Esophagus squamous epithelium (tissue), 4 donors: ENCODE data around the gene NEMP1.

Experiments
- POLR2A ChIP-seq, 4 donors: fragments of 450-650 bp; IDR thresholded peaks; one replicate each; pipeline ENCODE4 v1.6.1; 2017; ENCODE audit warnings: antibody characterized with exemption in 4 of 4, mild to moderate bottlenecking in 4 of 4, moderate library complexity in 3 of 4
- TF ChIP-seq, protein P1 (sequence below), 6 experiments: fragments of 450-650 bp in 4 of 6; fragments of 200-600 bp in 2 of 6; sonication (generic) in 2 of 6; IDR thresholded peaks; one replicate each; pipeline ENCODE4 v1.5.1; 2016 to 2019; ENCODE audit warnings: antibody characterized with exemption in 6 of 6, mild to moderate bottlenecking in 4 of 6, moderate library complexity in 4 of 6

DNA sequence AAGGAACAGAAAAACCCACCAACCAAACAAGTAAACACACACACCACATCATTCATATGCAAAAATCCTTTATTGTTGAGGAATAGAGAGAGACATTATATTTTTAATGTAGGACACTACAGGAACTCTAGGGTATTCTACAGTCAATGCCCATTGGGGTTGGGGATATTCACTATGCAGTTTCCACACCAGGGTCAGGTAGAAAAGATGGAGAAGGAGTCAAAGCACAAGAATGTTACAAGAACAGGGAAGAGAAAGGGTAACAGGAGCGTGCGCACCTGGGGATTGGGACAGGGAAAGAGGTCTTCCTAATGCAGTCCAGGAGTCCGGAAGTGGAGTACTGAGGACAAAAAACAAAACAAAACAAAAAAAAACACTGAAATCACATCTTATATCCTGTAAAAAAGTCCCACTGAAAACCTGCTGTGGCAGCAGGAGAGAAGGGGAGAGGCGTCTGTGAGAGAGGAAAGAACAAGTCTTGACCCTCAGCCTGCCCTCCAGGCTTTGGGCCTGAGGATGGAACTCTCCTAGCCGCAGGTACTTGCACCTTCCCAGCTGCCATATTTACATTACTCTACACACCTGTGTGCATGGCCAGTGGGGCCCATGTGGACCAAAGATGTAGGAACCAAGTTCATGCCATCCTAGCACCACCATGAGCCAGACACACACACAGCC is 68.5 kb downstream of the NEMP1 start:
- TF ChIP-seq, protein P1, sequence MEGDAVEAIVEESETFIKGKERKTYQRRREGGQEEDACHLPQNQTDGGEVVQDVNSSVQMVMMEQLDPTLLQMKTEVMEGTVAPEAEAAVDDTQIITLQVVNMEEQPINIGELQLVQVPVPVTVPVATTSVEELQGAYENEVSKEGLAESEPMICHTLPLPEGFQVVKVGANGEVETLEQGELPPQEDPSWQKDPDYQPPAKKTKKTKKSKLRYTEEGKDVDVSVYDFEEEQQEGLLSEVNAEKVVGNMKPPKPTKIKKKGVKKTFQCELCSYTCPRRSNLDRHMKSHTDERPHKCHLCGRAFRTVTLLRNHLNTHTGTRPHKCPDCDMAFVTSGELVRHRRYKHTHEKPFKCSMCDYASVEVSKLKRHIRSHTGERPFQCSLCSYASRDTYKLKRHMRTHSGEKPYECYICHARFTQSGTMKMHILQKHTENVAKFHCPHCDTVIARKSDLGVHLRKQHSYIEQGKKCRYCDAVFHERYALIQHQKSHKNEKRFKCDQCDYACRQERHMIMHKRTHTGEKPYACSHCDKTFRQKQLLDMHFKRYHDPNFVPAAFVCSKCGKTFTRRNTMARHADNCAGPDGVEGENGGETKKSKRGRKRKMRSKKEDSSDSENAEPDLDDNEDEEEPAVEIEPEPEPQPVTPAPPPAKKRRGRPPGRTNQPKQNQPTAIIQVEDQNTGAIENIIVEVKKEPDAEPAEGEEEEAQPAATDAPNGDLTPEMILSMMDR (IDR thresholded peaks at IDR 0.05) = no peak
- no peak for TF ChIP-seq POLR2A (IDR thresholded peaks at IDR 0.05)
